ENCODE data around the gene FARP1. TPM values are rescaled to one million over a fixed set of nuclear protein-coding genes. Genes with fewer than 3 reads are reported as not detected.

FARP1 gene
- total RNA-seq, 1 donor from 2014 or later, result 128 TPM

- H3K4me1 Mint-ChIP-seq (ENCODE audit: low read depth, unreplicated experiment), result peaks cover 9% of the 10 kb centered on the region
- FAIRE-seq (no peak), DNase-seq (ENCODE audit: low read depth) (no peak)
- no peaks in the 10 kb centered on the region for H3K9me3 Mint-ChIP-seq (ENCODE audit: unreplicated experiment)
- no peaks in the 10 kb centered on the region for H3K79me2 ChIP-seq (ENCODE audit: insufficient read depth, low read length)
- peaks cover 2% of the 10 kb centered on the region for H4K20me1 ChIP-seq (ENCODE audit: insufficient read depth, low read length)
- no peak overlapping the region for H3K4me2 ChIP-seq (ENCODE audit: low read length)
- no peaks in the 10 kb centered on the region for H3K9me3 ChIP-seq (ENCODE audit: insufficient read depth, low read depth, low read length)
- H3K4me3 ChIP-seq (ENCODE audit: insufficient read depth, low read depth, low read length), result no peak overlapping the region
- peaks cover 6% of the 10 kb centered on the region for H3K36me3 ChIP-seq (ENCODE audit: insufficient read depth, low read length)
- no peak for TF ChIP-seq CTCF (IDR thresholded peaks at IDR 0.05; ENCODE audit: insufficient read depth, low read depth, low read length)
- TF ChIP-seq EZH2 (IDR thresholded peaks at IDR 0.05; ENCODE audit: insufficient read depth, low read length), result no peak
- H3K9ac ChIP-seq (ENCODE audit: low read length), result no peak overlapping the region
- H3K27me3 Mint-ChIP-seq (ENCODE audit: low read depth, unreplicated experiment), result no peaks in the 10 kb centered on the region
- H3K4me1 ChIP-seq (ENCODE audit: insufficient read depth, low read length), result peaks cover 7% of the 10 kb centered on the region
- H3K27ac Mint-ChIP-seq (ENCODE audit: unreplicated experiment), result no peak overlapping the region
- H3K36me3 Mint-ChIP-seq (ENCODE audit: low read depth, unreplicated experiment), result peaks cover 34% of the 10 kb centered on the region
- no peak overlapping the region for H3K27ac ChIP-seq (ENCODE audit: low read depth, low read length)
- no peaks in the 10 kb centered on the region for H3K27me3 ChIP-seq (ENCODE audit: insufficient read depth, low read length)
- H3K4me3 Mint-ChIP-seq (ENCODE audit: unreplicated experiment), result no peak overlapping the region
- no peak overlapping the region for H2AFZ ChIP-seq (ENCODE audit: low read depth, low read length)
Observed at GRCh38 chr13:98438246-98439125, 295.6 kb downstream of the FARP1 start.

GRCh38 chr13:98439126-98439828 lies 296.4 kb downstream of the FARP1 start:
- DNase-seq (ENCODE audit: low read depth), result no peak

More at GRCh38 chr13:98439126-98439828, 296.4 kb downstream of the FARP1 start:
- no peak overlapping the region for H3K4me2 ChIP-seq (ENCODE audit: low read length)
- H3K4me3 ChIP-seq (ENCODE audit: insufficient read depth, low read depth, low read length), result no peak overlapping the region
- no peaks in the 10 kb centered on the region for H3K27me3 ChIP-seq (ENCODE audit: insufficient read depth, low read length)
- H3K79me2 ChIP-seq (ENCODE audit: insufficient read depth, low read length), result no peaks in the 10 kb centered on the region
- no peak overlapping the region for H3K27ac Mint-ChIP-seq (ENCODE audit: unreplicated experiment)
- no peak for TF ChIP-seq CTCF (IDR thresholded peaks at IDR 0.05; ENCODE audit: insufficient read depth, low read depth, low read length)
- no peak for TF ChIP-seq EZH2 (IDR thresholded peaks at IDR 0.05; ENCODE audit: insufficient read depth, low read length)
- no peak overlapping the region for H2AFZ ChIP-seq (ENCODE audit: low read depth, low read length)
- peaks cover 15% of the 10 kb centered on the region for H3K4me1 Mint-ChIP-seq (ENCODE audit: low read depth, unreplicated experiment)
- H3K27me3 Mint-ChIP-seq (ENCODE audit: low read depth, unreplicated experiment), result no peaks in the 10 kb centered on the region
- no peak overlapping the region for H3K4me3 Mint-ChIP-seq (ENCODE audit: unreplicated experiment)
- FAIRE-seq, result no peak
- H3K36me3 Mint-ChIP-seq (ENCODE audit: low read depth, unreplicated experiment), result peaks cover 31% of the 10 kb centered on the region
- H3K9me3 ChIP-seq (ENCODE audit: insufficient read depth, low read depth, low read length), result no peaks in the 10 kb centered on the region
- no peak overlapping the region for H3K27ac ChIP-seq (ENCODE audit: low read depth, low read length)
- H3K36me3 ChIP-seq (ENCODE audit: insufficient read depth, low read length), result peaks cover 6% of the 10 kb centered on the region
- no peaks in the 10 kb centered on the region for H3K9me3 Mint-ChIP-seq (ENCODE audit: unreplicated experiment)
- H4K20me1 ChIP-seq (ENCODE audit: insufficient read depth, low read length), result peaks cover 2% of the 10 kb centered on the region
- no peak overlapping the region for H3K9ac ChIP-seq (ENCODE audit: low read length)
- H3K4me1 ChIP-seq (ENCODE audit: insufficient read depth, low read length), result peaks cover 11% of the 10 kb centered on the region

All from astrocyte (in vitro differentiated cells and primary cell).